Measurements from ENCODE around the gene KCTD13. TPM values are rescaled to one million over a fixed set of nuclear protein-coding genes. Genes with fewer than 3 reads are reported as not detected.
A peak's percentile ranks its signal among the peaks of the same experiment; 100 is the strongest.
"Not testable (repeated sequence)": the region's sequence is repeated elsewhere in the genome, so short reads cannot be mapped to it uniquely, and the experiment has no call there.

The KCTD13 gene
- total RNA-seq, 1 donor from 2014 or later: 58.2 TPM

DNA sequence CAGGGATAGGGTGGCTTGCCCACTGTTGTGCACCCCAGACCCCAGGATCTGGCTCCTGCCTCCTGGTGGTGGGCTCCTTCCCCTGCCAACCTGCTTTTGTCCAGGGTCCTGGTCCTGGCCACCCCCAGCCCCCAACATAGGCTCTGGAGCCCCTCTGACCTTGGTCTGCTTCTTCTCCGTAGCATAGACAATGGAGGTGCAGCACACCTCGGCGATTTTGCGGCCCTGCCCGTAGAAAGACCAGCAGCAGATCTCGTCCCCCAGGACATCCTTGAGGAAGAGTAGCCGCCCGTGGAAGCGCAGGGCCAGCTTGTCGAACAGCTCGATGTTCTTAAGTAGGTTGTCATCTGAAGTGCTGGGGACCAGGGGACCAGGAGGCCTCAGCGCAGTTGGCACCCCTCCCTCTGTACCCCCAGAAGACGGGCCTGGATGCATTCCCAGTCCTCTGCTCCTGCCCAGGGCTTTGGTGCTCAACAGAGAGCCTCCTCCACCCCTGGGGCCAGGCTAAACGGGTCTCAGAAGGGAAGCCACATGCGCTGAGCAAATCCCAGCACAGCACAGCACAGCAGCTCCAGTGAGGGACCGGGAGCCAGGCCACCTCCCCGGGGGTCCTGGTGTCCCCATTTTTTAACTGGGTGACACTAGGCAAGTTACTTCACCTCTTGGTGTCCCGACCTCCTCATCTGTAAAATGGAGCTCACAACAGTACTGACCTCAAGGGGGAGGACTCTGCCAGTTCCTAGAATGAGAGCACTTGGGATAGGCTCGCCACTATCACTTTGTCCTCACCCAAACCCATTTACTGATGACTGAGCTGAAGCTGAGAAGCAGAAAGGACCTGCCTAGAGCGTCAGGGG lies 15.0 kb downstream of the KCTD13 start:
- Mint-ChIP-seq H3K36me3 (ENCODE audit: low read depth) (peaks cover 17% of the 10 kb centered on the region), H3K4me3 (no peak overlapping the region), H3K4me1 (ENCODE audit: low read depth) (peaks cover 5% of the 10 kb centered on the region), H3K27ac (no peak overlapping the region), H3K27me3 (ENCODE audit: insufficient read depth) (no peaks in the 10 kb centered on the region), H3K9me3 (no peaks in the 10 kb centered on the region)
- intact Hi-C loops (cut with micrococcal nuclease): no loop called here
- no peak for DNase-seq (ENCODE audit: low spot score)

GRCh38 chr16:29909851-29910250 lies 16.2 kb downstream of the KCTD13 start:
- H3K4me1 Mint-ChIP-seq (ENCODE audit: low read depth); H3K4me3 Mint-ChIP-seq; DNase-seq (ENCODE audit: low spot score); H3K27ac Mint-ChIP-seq; H3K9me3 Mint-ChIP-seq; intact Hi-C loops (cut with micrococcal nuclease); H3K27me3 Mint-ChIP-seq (ENCODE audit: insufficient read depth): not testable (repeated sequence)
- peaks cover 15% of the 10 kb centered on the region for H3K36me3 Mint-ChIP-seq (ENCODE audit: low read depth)

DNA sequence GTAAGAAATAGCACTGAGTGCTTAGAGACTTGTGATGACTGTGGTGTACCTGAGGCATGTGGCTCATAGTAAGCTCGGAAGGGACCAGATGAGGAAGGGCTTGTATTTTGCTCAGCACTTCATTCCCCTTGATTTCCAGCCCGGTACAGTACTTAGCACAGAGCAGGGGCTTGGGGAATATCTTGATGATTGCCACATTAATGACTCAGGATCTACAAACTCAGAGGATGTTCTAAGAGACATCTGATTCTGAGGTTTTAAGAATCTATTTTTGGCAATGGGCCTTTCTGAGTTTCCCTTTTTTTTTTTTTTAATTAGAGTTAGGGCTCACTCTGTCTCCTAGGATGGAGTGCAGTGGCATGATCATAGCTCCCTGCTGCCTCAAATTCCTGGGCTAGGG lies 16.6 kb downstream of the KCTD13 start:
- intact Hi-C loops (cut with micrococcal nuclease): no loop called here
- H3K4me1 Mint-ChIP-seq (ENCODE audit: low read depth): no peaks in the 10 kb centered on the region
- H3K27ac Mint-ChIP-seq: no peak overlapping the region
- DNase-seq (ENCODE audit: low spot score): no peak
- no peak overlapping the region for H3K4me3 Mint-ChIP-seq
- H3K36me3 Mint-ChIP-seq (ENCODE audit: low read depth): peaks cover 13% of the 10 kb centered on the region
- no peaks in the 10 kb centered on the region for H3K27me3 Mint-ChIP-seq (ENCODE audit: insufficient read depth)
- H3K9me3 Mint-ChIP-seq: no peaks in the 10 kb centered on the region

- no peaks in the 10 kb centered on the region for H3K9me3 Mint-ChIP-seq
- H3K27ac Mint-ChIP-seq: no peak overlapping the region
- no peaks in the 10 kb centered on the region for H3K27me3 Mint-ChIP-seq (ENCODE audit: insufficient read depth)
- no peak for DNase-seq (ENCODE audit: low spot score)
- peaks cover 13% of the 10 kb centered on the region for H3K36me3 Mint-ChIP-seq (ENCODE audit: low read depth)
- intact Hi-C loops (cut with micrococcal nuclease): no loop called here
- peaks cover under 1% of the 10 kb centered on the region for H3K4me1 Mint-ChIP-seq (ENCODE audit: low read depth)
- no peak overlapping the region for H3K4me3 Mint-ChIP-seq
Observed at GRCh38 chr16:29908719-29909220, 17.3 kb downstream of the KCTD13 start.

DNA sequence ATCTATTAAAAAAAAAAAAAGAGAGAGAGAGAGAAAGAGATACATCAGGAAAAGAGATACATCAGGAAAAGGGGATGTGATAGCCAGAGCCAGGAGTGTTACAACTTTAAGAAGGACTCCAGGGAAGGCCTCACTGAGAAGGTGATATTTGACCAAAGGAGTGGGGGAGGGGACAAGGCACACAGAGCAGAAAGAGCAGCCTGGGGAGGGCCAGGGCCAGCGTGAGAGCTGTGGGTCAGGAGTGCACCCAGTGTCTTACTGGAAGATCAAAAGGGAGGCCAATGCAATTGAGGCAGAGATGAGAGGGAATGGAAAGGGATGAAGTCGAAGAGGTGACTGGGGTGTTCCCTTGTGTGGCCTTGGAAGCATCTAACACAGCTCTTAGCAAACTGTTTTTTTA lies 18.1 kb downstream of the KCTD13 start:
- H3K9me3 Mint-ChIP-seq: no peaks in the 10 kb centered on the region
- intact Hi-C loops (cut with micrococcal nuclease): no loop called here
- H3K4me1 Mint-ChIP-seq (ENCODE audit: low read depth): peaks cover 6% of the 10 kb centered on the region
- DNase-seq (ENCODE audit: low spot score): no peak
- no peaks in the 10 kb centered on the region for H3K27me3 Mint-ChIP-seq (ENCODE audit: insufficient read depth)
- peaks cover 11% of the 10 kb centered on the region for H3K36me3 Mint-ChIP-seq (ENCODE audit: low read depth)
- H3K4me3 Mint-ChIP-seq: no peak overlapping the region
- H3K27ac Mint-ChIP-seq: no peak overlapping the region

- Mint-ChIP-seq H3K27ac (no peak overlapping the region), H3K9me3 (no peaks in the 10 kb centered on the region), H3K4me1 (ENCODE audit: low read depth) (peaks cover 6% of the 10 kb centered on the region), H3K36me3 (ENCODE audit: low read depth) (peaks cover 8% of the 10 kb centered on the region), H3K27me3 (ENCODE audit: insufficient read depth) (peaks cover 4% of the 10 kb centered on the region), H3K4me3 (no peak overlapping the region)
- no peak for DNase-seq (ENCODE audit: low spot score)
- intact Hi-C loops (cut with micrococcal nuclease): no loop called here
Observed at GRCh38 chr16:29906520-29907244, 19.3 kb downstream of the KCTD13 start.

DNA sequence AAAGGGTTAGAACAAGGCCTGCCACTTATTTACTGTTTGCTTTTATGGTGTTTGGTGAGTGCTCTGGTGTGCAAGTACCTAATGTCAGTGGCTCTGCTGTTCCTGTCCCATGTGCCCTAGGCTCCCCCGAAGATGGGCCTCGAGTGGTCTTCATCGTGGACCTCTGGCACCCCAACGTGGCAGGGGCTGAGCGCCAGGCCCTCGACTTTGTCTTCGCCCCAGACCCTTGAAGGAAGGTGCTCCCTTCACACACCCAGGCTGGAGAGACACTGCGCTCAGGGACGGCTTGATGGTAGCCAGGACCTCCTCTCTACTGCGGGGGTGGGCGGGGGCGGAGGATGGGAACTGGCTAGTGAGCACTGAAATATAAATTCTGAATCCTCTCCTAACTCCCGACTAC lies 20.4 kb downstream of the KCTD13 start:
- Mint-ChIP-seq H3K4me3 (no peak overlapping the region), H3K27me3 (ENCODE audit: insufficient read depth) (peaks cover 6% of the 10 kb centered on the region), H3K36me3 (ENCODE audit: low read depth) (peaks cover 8% of the 10 kb centered on the region), H3K9me3 (no peaks in the 10 kb centered on the region), H3K4me1 (ENCODE audit: low read depth) (peaks cover 10% of the 10 kb centered on the region), H3K27ac (no peak overlapping the region)
- intact Hi-C loops (cut with micrococcal nuclease): no loop called here
- DNase-seq (ENCODE audit: low spot score): no peak

DNA sequence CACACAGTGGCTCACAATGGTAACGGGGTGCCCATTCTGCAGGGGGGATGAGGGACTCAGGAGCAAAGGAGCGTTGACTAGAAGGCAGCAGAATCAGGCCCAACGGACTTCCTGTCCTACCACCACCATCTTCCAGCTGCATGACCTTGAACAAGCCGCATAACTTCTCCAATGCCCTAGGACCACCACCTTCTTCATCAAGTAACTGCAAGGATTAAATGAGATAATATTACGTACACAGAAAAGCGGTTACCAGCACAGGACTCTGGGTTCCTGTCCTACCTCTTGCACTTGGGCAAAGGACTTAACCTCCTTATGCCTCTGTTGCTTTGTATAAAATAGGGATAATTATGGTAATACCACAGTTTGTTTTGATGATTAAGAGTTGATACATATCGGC lies 21.1 kb downstream of the KCTD13 start:
- no peak for DNase-seq (ENCODE audit: low spot score)
- Mint-ChIP-seq H3K4me1 (ENCODE audit: low read depth) (peaks cover 14% of the 10 kb centered on the region), H3K9me3 (no peaks in the 10 kb centered on the region), H3K4me3 (no peak overlapping the region), H3K36me3 (ENCODE audit: low read depth) (peaks cover 10% of the 10 kb centered on the region), H3K27ac (no peak overlapping the region), H3K27me3 (ENCODE audit: insufficient read depth) (peaks cover 6% of the 10 kb centered on the region)
- intact Hi-C loops (cut with micrococcal nuclease): no loop called here

DNA sequence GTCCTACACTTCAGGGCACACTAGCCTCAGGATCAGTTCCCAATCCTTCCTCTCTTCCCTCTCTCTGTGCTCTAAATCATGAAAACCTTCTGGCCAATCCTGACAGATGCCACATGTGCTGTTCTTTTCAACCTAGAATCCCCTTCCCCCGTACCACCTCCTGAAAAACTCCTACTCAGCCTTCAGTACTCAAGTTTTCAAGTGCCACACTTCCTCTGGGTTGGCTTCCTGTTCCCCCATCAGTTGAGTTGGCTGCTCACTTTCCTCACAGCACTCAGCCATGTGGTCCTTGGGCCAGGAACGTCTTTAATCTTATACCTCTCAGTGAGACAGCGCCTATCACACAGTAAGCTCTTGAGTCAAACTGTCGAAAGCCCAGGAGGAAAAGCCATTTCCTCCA lies 22.4 kb downstream of the KCTD13 start:
- intact Hi-C loops (cut with micrococcal nuclease): no loop called here
- no peaks in the 10 kb centered on the region for H3K9me3 Mint-ChIP-seq
- DNase-seq (ENCODE audit: low spot score): no peak
- H3K4me3 Mint-ChIP-seq: peak overlapping the region; percentile 27
- peaks cover 11% of the 10 kb centered on the region for H3K27me3 Mint-ChIP-seq (ENCODE audit: insufficient read depth)
- no peak overlapping the region for H3K27ac Mint-ChIP-seq
- peaks cover 14% of the 10 kb centered on the region for H3K4me1 Mint-ChIP-seq (ENCODE audit: low read depth)
- H3K36me3 Mint-ChIP-seq (ENCODE audit: low read depth): peaks cover 5% of the 10 kb centered on the region

DNA sequence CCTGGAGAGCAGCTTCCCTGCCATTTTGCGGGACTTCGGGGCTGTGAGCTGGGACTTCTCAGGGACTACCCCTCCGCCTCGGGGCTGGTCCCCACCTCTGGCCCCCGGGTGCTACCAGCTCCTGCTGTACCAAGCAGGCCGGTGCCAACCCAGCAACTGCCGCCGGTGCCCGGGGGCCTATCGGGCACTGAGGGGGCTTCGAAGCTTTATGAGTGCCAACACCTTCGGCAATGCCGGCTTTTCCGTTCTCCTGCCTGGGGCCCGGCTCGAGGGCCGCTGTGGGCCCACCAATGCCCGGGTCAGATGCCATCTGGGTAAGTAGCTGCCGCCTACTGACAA lies 24.4 kb downstream of the KCTD13 start:
- peaks cover 14% of the 10 kb centered on the region for H3K4me1 Mint-ChIP-seq (ENCODE audit: low read depth)
- H3K4me3 Mint-ChIP-seq: peak overlapping the region; percentile 70
- H3K36me3 Mint-ChIP-seq (ENCODE audit: low read depth): peaks cover 3% of the 10 kb centered on the region

DNA sequence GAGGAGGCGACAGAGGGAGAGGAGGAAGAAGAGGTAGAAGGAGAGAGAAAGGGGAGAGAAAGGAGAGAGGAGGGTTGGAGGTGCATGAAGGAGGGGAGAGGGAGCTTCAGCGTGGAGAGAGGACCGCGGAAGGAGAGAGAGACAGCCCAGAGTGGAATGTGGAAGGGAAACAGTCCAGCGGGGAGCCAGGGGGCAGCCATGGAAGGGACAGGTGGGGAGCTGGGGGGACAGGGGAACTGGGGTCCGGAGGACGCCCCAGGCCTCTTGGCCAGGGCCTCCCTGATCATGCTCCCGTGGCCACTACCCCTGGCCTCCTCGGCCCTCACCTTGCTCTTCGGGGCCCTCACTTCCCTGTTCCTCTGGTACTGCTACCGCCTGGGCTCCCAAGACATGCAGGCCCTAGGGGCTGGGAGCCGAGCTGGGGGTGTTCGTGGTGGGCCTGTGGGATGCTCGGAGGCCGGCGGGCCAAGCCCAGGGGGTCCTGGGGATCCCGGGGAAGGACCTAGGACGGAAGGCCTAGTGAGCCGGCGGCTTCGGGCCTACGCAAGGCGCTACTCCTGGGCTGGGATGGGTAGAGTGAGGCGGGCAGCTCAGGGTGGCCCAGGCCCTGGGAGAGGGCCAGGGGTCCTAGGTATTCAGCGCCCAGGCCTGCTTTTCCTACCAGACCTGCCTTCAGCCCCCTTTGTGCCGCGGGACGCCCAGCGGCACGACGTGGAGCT lies 25.0 kb downstream of the KCTD13 start:
- no peak for DNase-seq (ENCODE audit: low spot score)
- Mint-ChIP-seq H3K27me3 (ENCODE audit: insufficient read depth) (peaks cover 29% of the 10 kb centered on the region), H3K4me1 (ENCODE audit: low read depth) (peaks cover 14% of the 10 kb centered on the region), H3K36me3 (ENCODE audit: low read depth) (peaks cover 1% of the 10 kb centered on the region), H3K4me3 (peak overlapping the region; percentile 82), H3K27ac (peak overlapping the region; percentile 58), H3K9me3 (no peaks in the 10 kb centered on the region)
- intact Hi-C loops (cut with micrococcal nuclease): loop anchor here (1.0 to 2.0 kb wide), 7 partner anchors 25 to 164 kb away; partner anchors contain the start of genes ALDOA, CDIPT, KCTD13 and MVP

More for the DNA sequence above, 24.4 kb downstream of the KCTD13 start:
- no peak overlapping the region for H3K27ac Mint-ChIP-seq
- no peaks in the 10 kb centered on the region for H3K9me3 Mint-ChIP-seq
- intact Hi-C loops (cut with micrococcal nuclease): loop anchor here (2.0 kb wide), 1 partner anchor 81 kb away; the partner anchor contains the start of gene MVP
- DNase-seq (ENCODE audit: low spot score): no peak
- H3K27me3 Mint-ChIP-seq (ENCODE audit: insufficient read depth): peaks cover 26% of the 10 kb centered on the region

DNA sequence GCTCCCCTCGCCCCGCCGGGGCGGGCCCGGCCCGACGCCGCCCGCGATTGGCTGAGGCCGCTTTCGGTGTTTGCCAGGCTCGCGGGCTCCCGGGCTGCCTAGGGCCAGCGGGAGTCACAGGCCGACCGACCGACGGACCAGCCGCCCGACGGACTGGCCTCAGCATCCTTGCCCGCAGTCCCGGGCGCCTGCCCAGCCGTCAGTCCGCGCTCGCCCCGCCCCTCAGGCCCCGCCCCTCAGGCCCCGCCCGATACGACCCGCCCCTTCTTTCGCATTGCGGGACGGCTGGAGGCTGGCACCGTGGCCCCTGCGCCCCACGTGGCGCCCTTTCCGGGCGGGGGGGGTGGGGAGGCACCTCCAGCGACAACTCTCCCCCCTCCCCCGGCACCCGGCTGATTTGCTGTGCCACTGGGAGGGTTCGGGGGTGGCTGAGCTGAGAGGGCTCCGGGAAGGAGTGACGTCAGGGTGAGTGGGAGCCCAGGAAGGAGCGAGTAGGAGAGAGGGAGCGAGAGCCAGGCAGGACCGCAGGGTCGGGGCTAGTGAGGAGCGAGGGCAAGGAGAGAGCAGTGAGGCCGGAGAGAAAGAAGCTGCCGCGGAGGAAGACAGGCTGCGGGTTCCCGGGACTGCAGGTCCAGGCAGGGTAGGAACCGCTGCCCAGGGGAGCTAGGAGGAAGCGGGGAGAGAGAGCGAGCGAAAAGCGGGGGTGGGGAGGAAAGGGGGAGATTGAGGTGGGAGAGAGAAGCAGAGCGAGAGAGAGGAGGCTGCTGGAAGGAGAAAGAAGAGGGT lies 25.7 kb downstream of the KCTD13 start, which contains the start of gene ASPHD1:
Gene ASPHD1 (plus strand): TSS at position 387 of the 786 bp plus-strand sequence. CDS start 484 bp downstream, outside the sequence.
- H3K27me3 Mint-ChIP-seq (ENCODE audit: insufficient read depth): peaks cover 32% of the 10 kb centered on the region
- H3K4me3 Mint-ChIP-seq: peak within 1 kb of the TSS; percentile 82
- intact Hi-C loops (cut with micrococcal nuclease): loop anchor here (1.0 to 2.0 kb wide), 7 partner anchors 24 to 165 kb away; partner anchors contain the start of genes ALDOA, CDIPT, KCTD13 and MVP
- H3K36me3 Mint-ChIP-seq (ENCODE audit: low read depth): peaks cover 1% of the 10 kb centered on the region
- DNase-seq (ENCODE audit: low spot score): no peak
- peaks cover 14% of the 10 kb centered on the region for H3K4me1 Mint-ChIP-seq (ENCODE audit: low read depth)
- no peaks in the 10 kb centered on the region for H3K9me3 Mint-ChIP-seq
- H3K27ac Mint-ChIP-seq: peak within 1 kb of the TSS; percentile 58
